ENCODE results near the gene PARP8.
"Not testable (repeated sequence)": the region's sequence is repeated elsewhere in the genome, so short reads cannot be mapped to it uniquely, and the experiment has no call there.

Gene PARP8

GRCh38 chr5:50766042-50766441 is 99.6 kb downstream of the PARP8 start:
- Histone ChIP-seq H3K4me3 (replicated peaks; ENCODE audit: low read depth, low read length) (no peak overlapping the region), H3K27me3 (replicated peaks; ENCODE audit: control insufficient read depth, insufficient read depth, low read length) (no peaks in the 10 kb centered on the region), H3K36me3 (ENCODE audit: control insufficient read depth, insufficient read depth, low read length) (no peaks in the 10 kb centered on the region; the same call in 1 of the 2 replicates)
- TF ChIP-seq CTCF (IDR thresholded peaks at IDR 0.05; ENCODE audit: insufficient read depth, low read length, poor library complexity, severe bottlenecking), result no peak
- no peak for DNase-seq (ENCODE audit: extremely low read depth, insufficient read length)

GRCh38 chr5:50766462-50766861 is 100.0 kb downstream of the PARP8 start:
- no peaks in the 10 kb centered on the region for H3K27me3 ChIP-seq (replicated peaks; ENCODE audit: control insufficient read depth, insufficient read depth, low read length)
- no peak overlapping the region for H3K4me3 ChIP-seq (replicated peaks; ENCODE audit: low read depth, low read length)
- no peaks in the 10 kb centered on the region; the same call in 1 of the 2 replicates for H3K36me3 ChIP-seq (ENCODE audit: control insufficient read depth, insufficient read depth, low read length)
- no peak for DNase-seq (ENCODE audit: extremely low read depth, insufficient read length)
- no peak for TF ChIP-seq CTCF (IDR thresholded peaks at IDR 0.05; ENCODE audit: insufficient read depth, low read length, poor library complexity, severe bottlenecking)

GRCh38 chr5:50766967-50767366 is 100.5 kb downstream of the PARP8 start:
- TF ChIP-seq CTCF (IDR thresholded peaks at IDR 0.05; ENCODE audit: insufficient read depth, low read length, poor library complexity, severe bottlenecking), result no peak
- no peaks in the 10 kb centered on the region for H3K27me3 ChIP-seq (replicated peaks; ENCODE audit: control insufficient read depth, insufficient read depth, low read length)
- no peak for DNase-seq (ENCODE audit: extremely low read depth, insufficient read length)
- H3K36me3 ChIP-seq (ENCODE audit: control insufficient read depth, insufficient read depth, low read length), result no peaks in the 10 kb centered on the region; the same call in 1 of the 2 replicates
- H3K4me3 ChIP-seq (replicated peaks; ENCODE audit: low read depth, low read length), result no peak overlapping the region

GRCh38 chr5:50767588-50767987 is 101.2 kb downstream of the PARP8 start:
- no peaks in the 10 kb centered on the region; the same call in 1 of the 2 replicates for H3K36me3 ChIP-seq (ENCODE audit: control insufficient read depth, insufficient read depth, low read length)

GRCh38 chr5:50768634-50769033 is 102.2 kb downstream of the PARP8 start:
- no peak for TF ChIP-seq CTCF (IDR thresholded peaks at IDR 0.05; ENCODE audit: insufficient read depth, low read length, poor library complexity, severe bottlenecking)
- DNase-seq (ENCODE audit: extremely low read depth, insufficient read length), result no peak
- Histone ChIP-seq H3K4me3 (replicated peaks; ENCODE audit: low read depth, low read length) (no peak overlapping the region), H3K27me3 (replicated peaks; ENCODE audit: control insufficient read depth, insufficient read depth, low read length) (no peaks in the 10 kb centered on the region), H3K36me3 (ENCODE audit: control insufficient read depth, insufficient read depth, low read length) (no peaks in the 10 kb centered on the region; the same call in 1 of the 2 replicates)

More at GRCh38 chr5:50767588-50767987, 101.2 kb downstream of the PARP8 start:
- Histone ChIP-seq H3K27me3 (replicated peaks; ENCODE audit: control insufficient read depth, insufficient read depth, low read length) (no peaks in the 10 kb centered on the region), H3K4me3 (replicated peaks; ENCODE audit: low read depth, low read length) (no peak overlapping the region)
- TF ChIP-seq CTCF (IDR thresholded peaks at IDR 0.05; ENCODE audit: insufficient read depth, low read length, poor library complexity, severe bottlenecking), result no peak
- no peak for DNase-seq (ENCODE audit: extremely low read depth, insufficient read length)

GRCh38 chr5:50770441-50770840 is 104.0 kb downstream of the PARP8 start:
- Histone ChIP-seq H3K36me3 (ENCODE audit: control insufficient read depth, insufficient read depth, low read length) (no peaks in the 10 kb centered on the region), H3K4me3 (replicated peaks; ENCODE audit: low read depth, low read length) (no peak overlapping the region), H3K27me3 (replicated peaks; ENCODE audit: control insufficient read depth, insufficient read depth, low read length) (no peaks in the 10 kb centered on the region)
- no peak for TF ChIP-seq CTCF (IDR thresholded peaks at IDR 0.05; ENCODE audit: insufficient read depth, low read length, poor library complexity, severe bottlenecking)
- no peak for DNase-seq (ENCODE audit: extremely low read depth, insufficient read length)

GRCh38 chr5:50774446-50775175 is 108.2 kb downstream of the PARP8 start:
- not testable (repeated sequence) for H3K36me3 ChIP-seq (ENCODE audit: control insufficient read depth, insufficient read depth, low read length); H3K27me3 ChIP-seq (replicated peaks; ENCODE audit: control insufficient read depth, insufficient read depth, low read length); DNase-seq (ENCODE audit: extremely low read depth, insufficient read length)

More at GRCh38 chr5:50774446-50775175, 108.2 kb downstream of the PARP8 start:
- not testable (repeated sequence) for H3K4me3 ChIP-seq (replicated peaks; ENCODE audit: low read depth, low read length)

All from GM06990 (cell line).